ENCODE measurements around the gene PRRG3. TPM values are rescaled to one million over a fixed set of nuclear protein-coding genes. Genes with fewer than 3 reads are reported as not detected.

Gene PRRG3
- total RNA-seq, 1 donor from 2014 or later: 1.9 TPM

Other genes starting within 250 kb of the PRRG3 start
- gene PASD1, start 131.8 kb upstream of the PRRG3 start, total RNA-seq (ENCODE audit: low replicate concordance): not detected in 2 replicates
- not detected in 2 replicates for gene FATE1, start 20.6 kb downstream of the PRRG3 start, total RNA-seq (ENCODE audit: low replicate concordance)
- not detected in 2 replicates for gene CNGA2, start 39.3 kb downstream of the PRRG3 start, total RNA-seq (ENCODE audit: low replicate concordance)
- gene MAGEA4, start 217.4 kb downstream of the PRRG3 start, total RNA-seq (ENCODE audit: low replicate concordance): not detected in 2 replicates